Testis (tissue), 2 donors: ENCODE results near the gene MAP3K7CL.

Source experiments
- POLR2A ChIP-seq: fragments of 450-650 bp; IDR thresholded peaks from one replicate; pipeline ENCODE4 v1.6.1; 2017; ENCODE audit warnings: antibody characterized with exemption, mild to moderate bottlenecking, moderate library complexity
- TF ChIP-seq, protein P1 (sequence below), 3 experiments: fragments of 450-650 bp in 2 of 3; fragments of 200-600 bp in 1 of 3; sonication (generic) in 1 of 3; IDR thresholded peaks; one replicate each; pipeline ENCODE4 v1.5.1; 2016 to 2019; ENCODE audit warnings: antibody characterized with exemption in 3 of 3, mild to moderate bottlenecking in 2 of 3, moderate library complexity in 1 of 3

DNA sequence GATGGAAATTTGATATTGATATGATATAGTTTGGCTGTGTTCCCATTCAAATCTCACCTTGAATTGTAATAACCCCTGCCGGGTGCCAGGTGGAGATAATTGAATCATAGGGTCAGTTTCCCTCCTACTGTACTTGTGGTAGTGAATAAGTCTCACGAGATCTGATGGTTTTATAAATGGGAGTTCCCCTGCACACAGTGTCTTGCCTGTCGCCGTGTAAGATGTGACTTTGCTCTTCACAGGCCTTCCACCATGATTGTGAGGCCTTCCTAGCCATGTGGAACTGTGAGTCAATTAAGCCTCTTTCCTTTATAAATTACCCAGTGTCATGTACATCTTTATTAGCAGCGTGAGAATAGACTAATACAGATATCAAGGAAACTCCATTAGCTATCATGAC is 74.6 kb downstream of the MAP3K7CL start:
- no peak for TF ChIP-seq POLR2A
- TF ChIP-seq, protein P1, sequence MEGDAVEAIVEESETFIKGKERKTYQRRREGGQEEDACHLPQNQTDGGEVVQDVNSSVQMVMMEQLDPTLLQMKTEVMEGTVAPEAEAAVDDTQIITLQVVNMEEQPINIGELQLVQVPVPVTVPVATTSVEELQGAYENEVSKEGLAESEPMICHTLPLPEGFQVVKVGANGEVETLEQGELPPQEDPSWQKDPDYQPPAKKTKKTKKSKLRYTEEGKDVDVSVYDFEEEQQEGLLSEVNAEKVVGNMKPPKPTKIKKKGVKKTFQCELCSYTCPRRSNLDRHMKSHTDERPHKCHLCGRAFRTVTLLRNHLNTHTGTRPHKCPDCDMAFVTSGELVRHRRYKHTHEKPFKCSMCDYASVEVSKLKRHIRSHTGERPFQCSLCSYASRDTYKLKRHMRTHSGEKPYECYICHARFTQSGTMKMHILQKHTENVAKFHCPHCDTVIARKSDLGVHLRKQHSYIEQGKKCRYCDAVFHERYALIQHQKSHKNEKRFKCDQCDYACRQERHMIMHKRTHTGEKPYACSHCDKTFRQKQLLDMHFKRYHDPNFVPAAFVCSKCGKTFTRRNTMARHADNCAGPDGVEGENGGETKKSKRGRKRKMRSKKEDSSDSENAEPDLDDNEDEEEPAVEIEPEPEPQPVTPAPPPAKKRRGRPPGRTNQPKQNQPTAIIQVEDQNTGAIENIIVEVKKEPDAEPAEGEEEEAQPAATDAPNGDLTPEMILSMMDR (IDR thresholded peaks at IDR 0.05), result no peak
